ENCODE measurements around the gene ADD1.

Gene ADD1

DNA sequence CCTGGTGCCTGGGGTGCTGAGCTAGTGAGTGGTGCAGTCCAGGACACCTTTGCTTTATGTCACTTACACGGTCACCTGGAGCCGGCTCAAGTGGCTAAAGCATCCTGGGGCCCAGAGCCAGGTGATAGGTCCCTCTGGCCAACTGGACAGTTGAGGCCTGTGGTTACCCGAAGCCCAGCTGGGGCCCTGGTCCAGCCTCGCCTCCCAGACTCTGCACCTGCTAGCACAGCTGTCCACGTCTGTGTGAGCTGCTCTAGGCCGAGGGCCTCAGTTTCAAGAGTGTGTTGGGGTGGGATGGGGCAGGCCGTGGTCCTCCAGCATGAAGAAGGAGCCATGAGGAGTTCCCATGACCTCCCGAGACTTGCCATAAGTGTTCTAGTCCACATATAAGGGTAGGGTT, 7.7 kb upstream of the ADD1 start:
- no peak for DNase-seq

DNA sequence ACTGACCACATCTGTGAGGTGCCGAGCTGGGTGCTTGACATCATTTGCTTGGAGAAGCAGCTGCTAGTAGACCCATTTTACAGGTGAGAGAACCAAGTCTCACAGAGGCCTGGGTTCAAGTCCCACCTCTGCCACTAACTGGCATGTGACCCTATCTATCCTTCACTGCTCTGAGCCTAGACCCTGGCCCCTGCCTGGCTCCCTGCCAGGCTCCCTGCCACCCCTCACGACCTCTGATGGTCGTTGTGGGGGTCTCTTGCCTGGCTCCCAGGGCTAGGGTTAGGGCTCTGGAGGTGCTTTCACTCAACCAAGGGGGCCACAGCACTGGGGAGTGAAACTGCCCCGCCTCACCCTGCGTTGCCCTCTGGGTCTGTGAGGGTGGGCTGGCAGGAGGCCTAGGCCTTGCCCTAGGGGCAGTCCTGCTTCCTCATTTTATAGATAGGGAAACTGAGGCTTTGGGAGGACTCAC, 7.2 kb upstream of the ADD1 start:
- no peak for DNase-seq

DNA sequence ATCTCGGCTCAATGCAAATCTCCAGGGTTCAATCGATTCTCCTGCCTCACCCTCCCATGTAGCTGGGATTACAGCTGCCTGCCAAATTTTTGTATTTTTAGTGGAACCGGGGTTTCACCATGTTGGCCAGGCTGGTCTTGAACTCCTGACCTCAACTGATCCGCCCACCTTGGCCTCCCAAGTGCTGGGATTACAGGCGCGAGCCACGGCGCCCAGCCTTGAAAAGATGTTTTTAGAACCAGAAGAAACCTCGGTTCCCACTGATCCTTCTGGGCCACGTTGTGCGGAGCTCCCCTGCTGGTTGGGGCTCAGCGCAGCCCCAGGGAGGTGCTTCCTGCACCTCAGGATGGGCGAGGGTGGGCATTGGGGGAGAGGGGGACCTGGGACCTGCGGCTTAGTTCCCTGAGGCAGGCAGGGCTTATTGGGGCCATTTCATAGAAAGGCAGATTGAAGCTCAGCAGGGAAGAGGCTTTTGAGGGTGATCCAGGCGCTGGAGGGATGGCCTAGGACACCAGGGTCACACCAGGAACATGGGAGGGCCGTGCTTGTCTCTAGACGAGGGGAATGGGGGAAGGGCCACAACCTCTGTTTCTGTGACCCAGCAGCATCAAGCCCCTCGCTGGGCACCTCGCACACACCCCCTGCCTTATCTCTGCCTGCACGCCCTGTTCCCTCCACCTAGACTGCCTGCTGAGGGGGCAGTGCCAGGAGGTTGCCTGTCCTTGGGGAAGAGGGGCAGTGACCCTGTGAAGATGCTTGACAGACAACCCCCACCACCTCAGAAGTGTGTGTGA, 6.3 kb upstream of the ADD1 start:
- DNase-seq, result no peak

DNA sequence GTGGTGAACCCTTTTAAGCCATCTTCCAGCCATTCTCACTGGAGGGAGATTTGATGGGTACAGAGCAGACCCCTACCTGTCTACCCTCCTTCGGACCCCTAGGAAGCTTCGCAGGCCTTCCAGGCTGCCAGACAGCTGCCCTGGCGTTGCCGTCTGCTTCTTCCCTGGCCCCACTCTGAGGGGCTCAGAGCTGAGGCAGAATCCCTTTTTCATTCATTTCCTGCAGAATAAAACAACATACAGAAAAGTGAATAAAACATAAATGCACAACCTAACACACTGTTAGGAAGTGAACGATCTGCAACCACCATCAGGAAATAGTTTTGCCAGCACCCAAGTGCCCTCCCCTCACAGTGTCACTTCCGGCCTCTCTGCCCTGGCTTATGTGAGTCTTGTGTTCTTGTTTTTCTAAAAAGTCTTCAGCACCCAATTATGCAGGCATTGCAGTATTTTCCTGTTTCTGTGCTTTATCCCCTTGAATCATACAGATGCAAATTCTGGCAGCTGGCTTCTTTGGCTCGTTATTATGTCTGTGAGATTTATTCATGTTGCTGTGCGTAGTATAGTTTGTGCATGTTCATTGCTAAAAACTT, 5.6 kb upstream of the ADD1 start:
- no peak for DNase-seq

DNA sequence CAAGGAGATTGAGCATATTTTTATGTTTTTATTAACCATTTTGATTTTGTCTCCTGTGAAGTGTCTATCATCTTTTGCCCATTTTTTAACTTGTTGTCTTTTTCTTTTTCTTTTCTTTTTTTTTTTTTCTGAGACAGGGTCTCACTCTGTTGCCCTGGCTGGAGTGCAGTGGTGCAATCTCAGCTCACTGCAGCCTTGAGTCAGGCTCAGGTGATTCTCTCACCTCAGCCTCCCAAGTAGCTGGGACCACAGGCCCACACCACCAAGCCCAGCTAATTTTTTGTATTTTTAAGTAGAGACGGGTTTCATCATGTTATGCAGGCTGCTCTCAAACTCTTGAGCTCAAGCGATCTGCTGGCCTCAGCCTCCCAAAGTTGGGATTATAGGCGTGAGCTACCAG, 4.6 kb upstream of the ADD1 start:
- DNase-seq, result no peak

DNA sequence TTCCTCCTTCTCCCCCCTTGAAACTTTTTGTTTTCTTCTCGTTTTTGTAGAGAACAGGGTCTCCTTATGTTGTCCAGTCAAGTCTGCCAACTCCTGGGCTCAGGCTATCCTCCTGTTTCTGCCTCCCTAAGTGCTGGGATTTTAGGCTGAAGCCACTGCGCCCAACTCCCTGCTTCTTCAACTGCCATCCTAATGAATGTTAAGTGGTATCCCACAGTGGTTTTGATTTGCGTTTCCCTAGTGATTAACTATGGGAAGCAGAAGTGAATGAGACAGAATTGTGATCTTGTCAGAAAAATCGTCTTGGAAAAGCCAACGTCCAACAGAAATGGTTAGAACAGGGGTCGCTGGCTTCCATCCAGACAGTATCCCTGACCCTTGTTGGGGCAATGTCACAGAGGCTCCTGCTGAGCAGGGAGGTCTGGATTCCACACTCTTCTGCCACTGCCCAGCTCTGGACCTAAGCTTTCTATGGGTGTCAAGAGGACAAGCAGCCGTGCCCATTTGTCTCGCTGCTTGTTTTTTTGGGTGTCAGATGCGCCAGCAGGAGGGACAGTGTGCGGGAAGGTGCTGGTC, 869 bp upstream of the ADD1 start:
- DNase-seq, result no peak

DNA sequence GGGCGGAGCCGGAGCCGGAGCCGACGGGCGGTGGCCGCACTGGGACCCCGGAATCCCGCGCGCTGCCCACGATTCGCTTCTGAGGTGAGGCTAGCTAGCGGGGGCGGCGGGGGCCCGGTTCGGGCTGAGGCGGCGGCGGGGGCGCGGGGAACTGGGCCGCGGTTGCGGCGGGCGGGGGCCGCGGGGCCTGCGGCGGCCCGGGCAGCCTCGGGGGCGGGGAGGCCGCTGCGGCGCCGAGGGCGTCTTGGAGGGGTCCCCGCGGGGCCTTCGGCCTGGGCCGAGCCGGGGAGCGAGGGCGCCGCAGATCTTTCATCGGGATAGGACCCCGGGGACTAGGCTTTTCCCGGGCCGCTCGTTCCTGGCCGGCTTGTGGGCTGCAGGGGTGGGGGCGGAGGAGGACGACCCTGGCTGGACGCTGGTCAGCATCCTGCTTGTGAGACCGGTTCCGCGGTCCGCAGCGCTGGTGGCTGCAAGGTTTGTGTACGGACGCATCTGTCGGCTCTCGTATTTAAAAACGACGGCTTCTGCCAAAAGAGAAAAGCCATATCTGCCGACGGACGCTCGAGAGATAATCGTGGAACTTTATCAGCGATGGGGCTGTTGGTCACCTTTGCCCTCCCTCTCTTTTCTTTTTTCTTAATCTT, 419 bp downstream of the ADD1 start:
- no peak for DNase-seq

DNA sequence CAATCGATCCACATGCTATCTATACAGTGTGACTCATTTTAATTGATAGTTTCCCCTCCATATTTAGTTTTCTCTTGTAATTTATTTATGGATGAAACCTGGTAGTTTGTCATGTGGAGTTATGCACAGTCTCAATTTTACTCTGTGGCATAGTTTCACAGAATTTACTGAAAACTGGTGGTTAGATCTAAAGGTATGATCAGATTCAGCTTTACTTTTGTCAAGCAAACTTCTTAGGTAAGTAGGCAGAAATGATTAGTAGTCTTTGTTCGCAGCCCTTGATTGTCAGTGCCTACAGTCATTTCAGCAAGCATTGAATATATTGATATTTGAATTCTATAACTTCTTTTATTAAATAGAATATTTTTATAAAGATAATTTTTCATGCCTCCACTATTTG, 2.5 kb downstream of the ADD1 start:
- DNase-seq, result no peak

DNA sequence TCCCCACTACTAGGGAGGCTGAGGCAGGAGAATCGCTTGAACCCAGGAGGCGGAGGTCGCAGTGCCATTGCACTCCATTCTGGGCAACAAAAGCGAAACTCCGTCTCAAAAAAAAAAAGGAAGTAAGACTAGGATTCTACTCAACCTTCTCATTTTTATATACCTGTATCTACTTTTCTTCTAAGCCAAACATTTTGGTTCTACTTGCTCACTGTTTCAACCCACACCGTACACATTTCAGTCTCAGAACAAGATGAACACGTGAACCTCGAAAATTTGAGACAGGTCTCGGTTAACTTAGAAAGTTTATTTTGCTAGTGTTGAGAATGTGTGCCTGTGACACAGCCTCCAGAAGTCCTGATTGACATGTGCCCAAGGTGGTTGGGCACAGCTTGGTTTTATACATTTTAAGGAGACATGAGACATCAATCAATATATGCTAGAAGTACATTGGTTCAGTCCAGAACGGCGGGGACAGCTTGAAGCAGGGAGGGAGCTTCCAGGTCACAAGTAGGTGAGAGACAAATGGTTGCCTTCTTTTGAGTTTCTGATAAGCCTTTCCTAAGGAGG, 3.7 kb downstream of the ADD1 start:
- no peak for DNase-seq

DNA sequence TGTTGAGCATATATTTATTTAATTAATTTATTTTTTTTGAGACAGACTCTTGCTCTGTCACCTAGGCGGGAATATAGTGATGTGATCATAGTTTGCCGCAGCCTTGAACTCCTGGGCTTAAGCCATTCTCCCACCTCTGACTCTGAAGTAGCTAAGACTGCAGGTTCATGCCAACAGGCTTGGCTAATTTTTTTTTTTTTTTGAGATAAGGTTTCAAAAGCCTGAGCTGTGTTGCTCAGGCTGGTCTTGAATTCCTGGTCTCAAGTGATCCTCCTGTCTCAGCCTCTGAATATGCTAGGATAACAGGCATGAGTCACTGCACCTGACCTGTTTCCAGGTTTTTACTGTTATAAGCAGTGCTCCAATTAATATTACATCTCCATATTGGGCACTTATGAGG, 4.8 kb downstream of the ADD1 start:
- no peak for DNase-seq

DNA sequence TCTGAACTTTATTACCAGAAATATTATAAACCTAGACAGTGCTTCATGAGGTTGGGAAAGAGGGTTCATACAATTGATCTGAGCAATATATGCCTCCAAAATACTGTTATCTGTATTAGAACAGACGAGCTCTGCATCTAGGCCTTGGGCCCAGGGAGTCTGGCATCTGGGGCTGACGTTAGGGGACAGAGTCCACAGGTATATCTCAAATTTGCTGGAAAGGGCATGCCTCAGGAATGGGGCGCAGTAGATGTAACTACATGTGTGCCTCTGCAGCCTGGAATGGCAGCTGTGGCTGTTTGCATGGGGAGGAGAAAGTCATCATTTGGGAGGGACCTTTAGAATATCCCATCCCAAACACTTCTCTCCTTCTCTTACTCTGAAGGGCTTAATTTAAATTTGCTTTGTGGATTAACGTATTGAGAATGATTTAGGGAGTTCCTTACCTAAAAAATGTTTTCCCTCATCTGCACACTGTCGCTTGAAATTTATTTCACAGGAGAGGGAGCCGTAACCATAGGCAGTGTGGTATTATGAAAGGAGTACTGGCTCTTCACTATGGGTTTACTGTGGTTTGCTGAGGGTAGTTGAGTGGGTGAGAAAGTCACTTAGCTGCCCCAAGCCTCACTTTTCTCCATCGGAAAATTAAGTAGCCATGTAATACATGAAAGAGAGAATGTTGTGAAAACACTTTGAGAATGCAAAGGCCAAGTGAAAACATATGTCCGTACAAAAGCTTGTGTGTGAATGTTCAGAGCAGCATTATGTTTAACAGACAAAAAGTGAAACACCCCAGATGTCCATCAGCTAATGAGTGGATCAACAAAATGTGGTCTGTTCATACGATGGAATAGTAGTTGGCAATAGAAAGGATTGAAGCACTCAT, 5.9 kb downstream of the ADD1 start:
- DNase-seq, result no peak

DNA sequence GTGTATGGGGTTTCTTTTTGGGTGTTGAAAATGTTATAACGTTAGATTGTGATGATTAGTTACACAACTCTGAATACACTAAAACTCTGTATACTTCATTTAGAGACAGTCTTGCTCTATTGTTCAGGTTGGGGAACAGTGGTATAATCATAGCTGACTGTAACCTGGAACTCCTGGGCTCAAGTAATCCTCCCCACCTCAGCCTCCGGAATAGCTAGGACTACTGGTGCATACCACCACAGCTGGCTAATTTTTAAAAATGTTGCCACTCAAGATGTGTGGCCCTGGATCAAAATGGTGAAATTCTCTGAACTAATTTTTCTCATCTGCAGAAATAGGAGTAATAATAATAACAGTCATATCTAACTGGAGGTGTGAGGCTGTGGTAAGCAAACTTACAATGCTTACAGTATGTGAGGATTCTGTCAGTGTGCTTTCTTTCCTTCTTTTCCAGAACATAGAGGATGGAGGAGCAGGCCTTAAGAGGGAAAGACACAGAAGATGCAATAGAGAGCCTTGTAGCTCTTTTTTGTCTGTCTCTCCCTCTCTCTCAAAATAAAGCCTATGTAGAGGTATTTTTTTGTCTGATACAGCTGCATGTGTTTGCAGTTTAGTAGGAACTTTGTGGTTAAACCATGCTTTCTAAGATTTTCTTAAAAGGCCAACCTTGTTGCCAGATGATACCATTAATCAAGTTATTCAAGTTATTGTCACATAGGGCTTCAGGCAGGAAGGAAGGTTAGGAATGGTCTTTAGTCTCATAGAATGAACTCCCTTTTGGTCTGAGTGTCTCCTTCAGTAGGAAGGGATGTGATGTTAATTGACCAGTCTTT, 7.5 kb downstream of the ADD1 start:
- DNase-seq, result no peak

DNA sequence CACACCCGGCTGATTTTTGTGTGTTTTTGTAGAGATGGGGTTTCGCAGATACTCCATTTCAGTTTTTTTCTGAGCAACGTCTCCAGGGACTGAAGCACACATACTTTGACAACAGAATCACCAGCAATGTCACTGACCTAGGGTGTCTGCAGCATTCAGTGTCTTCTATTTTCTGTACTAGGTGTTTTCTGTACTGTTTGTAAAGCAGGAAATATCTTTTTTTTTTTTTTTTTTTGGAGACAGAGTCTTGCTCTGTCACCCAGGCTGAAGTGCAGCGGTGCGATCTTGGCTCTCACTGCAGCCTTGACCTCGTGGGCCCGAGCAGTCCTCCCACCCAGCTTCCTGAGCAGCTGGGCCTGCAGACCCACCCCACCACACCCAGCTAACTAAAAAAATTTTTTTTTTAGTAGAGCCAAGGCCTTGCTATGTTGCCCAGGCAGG, 8.9 kb downstream of the ADD1 start:
- no peak for DNase-seq

DNA sequence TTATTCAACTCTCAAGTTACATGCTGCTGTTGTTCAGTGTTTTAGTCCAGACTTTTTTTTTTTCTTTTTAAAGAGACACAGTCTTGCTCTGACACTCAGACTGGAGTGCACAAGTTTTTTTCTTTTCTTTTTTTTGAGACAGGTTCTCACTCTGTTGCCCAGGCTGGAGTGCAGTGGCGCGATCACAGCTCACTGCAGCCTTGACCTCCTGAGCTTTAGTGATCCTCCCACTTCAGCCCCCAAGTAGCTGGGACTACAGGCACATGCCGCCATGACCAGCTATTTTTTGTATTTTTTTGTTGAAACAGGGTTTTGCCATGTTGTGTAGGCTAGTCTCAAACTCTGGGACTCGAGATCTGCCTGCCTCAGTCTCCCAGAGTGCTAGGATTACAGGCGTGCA, 11.9 kb downstream of the ADD1 start:
- DNase-seq, result no peak

DNA sequence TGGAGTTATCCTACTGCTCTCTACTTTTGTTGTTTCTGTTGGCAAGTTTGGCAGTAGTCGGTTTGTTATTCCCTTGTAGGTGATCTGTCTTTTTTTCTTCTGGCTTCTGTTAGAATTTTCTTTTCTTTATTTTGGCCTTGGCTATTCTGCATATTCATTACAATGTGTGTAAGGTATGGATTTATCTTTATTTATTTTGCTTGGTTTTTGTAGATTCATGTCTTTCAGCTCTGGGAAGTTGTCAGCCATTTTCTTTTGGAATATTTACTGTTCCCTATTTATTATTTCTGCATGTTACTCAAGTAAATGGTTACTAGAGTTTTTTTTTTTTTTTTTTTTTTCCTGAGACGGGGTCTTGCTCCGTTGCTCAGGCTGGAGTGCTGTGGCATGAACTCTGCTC, 12.6 kb downstream of the ADD1 start:
- no peak for DNase-seq

DNA sequence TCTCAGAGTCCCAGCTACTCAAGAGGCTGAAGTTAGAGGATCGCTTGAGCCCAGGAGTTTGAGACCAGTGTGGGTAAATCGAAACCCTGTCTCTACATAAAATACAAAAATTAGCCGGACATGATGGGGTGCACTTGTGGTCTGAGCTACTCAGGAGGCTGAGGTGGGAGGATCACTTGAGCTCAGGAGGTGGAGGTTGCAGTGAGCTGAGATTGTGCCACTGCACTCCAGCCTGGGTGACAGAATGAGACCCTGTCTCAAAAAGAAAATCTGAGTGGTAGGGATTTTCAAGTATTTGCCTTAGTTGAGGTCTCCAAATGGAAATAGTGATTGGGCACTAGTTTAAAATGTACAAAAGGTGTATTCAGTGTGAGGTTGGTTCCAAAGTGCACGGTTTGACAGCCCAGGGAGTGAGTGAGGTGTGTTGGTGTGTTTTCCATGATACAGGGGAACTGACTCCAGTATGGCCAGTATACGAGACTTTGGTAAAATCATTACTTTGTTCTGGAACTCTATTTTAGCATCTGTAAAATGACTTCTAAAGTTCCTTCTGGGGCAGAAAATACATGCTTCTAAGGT, 13.8 kb downstream of the ADD1 start:
- no peak for DNase-seq

DNA sequence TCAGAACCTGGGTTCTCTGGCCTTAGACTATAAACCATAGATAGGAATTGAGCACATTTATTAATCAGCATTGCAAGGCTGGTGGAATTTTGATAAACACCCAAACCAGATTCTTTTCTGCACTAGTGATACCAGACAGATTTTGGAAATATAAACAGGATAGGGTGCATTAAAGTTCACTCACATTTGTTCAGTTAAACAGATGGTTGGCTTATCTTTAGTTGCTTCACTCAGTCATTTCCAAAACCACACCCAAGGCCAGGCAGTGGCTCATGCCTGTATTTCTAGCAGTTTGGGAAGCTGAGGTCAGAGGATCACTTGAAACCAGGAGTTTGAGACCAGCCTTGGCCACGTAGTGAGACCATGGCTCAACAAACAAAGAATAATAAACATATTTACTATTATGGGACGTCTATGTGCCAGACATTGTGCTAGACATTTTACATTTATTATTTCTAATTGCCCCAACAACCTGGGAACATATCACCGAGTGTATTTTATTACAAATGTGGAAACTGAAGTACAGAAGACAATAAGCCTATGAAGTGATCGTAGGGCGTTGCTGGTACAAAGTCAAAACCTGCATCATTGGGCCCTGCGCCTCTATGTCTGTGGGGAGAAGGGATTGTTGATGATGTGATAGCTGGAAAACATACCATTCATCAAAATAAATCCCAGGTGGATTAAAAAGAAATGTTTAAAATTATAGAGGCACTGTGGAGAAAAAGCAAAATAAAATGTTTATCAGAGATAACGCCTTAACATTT, 15.0 kb downstream of the ADD1 start:
- no peak for DNase-seq

DNA sequence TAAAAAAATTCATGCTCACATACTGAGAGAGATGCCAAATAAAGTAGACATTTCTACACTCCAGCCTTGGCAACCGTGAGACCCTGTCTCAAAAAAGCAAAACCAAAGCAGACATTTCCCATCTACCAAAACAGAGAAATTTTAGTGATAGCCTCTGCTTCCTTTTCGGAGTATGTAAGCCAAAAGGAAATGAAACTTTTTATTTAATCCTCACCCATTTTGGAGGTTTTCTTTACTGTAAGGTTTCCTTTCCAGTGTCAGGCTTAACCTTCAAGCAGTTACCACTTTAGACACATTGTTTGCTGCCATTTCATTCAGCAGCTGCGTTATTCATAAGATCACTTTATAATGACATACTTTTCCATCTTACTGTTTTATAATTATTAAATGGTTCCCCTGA, 15.9 kb downstream of the ADD1 start:
- DNase-seq, result no peak

DNA sequence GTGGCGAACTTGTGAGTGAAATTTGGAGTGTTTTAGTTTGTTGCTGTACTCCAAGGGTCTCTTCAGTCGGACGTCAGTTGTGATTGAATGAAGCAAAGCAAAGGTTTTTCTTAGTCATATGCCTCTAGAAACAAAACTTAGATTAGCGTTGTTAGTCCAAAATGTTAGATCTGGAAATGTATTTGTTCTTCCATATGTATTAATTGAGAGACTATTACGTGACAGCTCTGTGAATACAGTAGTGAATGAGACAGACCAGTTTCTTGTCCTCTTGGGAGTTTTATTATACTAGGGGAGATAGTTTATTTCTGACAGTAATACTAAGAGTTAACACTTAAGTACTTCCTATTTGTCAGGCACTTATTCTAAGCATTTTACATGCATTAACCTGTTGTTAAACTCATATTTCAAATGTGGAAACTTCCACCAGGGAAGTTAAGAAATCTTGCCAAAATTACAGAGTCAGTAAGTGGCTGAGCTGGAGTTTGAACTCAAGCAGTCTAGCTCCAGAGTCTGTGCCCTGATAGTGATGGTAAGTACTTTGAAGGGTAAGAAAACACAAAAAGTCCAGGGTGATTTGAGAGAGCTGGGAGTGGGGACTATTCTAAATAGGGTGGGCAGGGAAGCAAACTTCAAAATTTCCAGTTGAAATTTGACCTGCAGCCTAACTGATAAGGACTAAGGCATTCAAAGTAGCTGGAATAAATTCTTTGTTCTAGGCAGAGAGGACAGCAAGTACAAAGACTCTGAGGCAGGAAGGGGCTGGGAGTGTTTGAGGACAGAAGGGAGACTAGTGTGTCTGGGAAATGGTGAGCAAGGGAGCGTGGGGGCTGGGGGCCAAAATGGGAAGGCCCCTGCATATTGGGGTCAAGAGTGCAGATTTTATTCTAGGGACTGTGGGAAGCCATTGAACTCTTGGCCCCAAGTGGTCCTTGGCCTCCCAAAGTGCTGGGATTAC, 17.0 kb downstream of the ADD1 start:
- no peak for DNase-seq

Data from NCI-H1694 treated with DMSO at 0.1 percent for 48 hours (cell line).